ENCODE results near the gene TEAD1. TPM values are rescaled to one million over a fixed set of nuclear protein-coding genes. Genes with fewer than 3 reads are reported as not detected.

Gene TEAD1
- total and polyA plus RNA-seq, 2 experiments from 2014 or later: 24.5 to 103 TPM

DNA sequence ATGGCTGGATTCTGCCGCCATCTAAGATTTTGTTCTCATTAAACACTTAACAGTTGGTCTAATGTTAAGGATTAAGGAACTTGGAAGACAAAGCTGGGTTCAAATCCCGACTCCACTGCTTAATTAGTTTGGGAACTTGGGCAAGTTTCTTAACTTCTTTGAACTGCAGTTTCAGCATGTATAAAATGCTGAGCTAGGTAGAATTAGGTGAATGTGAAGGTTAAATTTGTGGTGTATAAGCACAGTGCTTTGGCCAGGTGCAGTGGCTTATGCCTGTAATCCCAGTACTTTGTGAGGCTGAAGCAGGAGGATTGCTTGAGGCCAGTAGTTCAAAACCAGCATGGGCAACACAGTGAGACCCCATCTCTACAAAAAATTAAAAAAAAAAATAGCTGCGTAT is 174.2 kb downstream of the TEAD1 start:
- H3K27me3 ChIP-seq (ENCODE audit: insufficient read depth): no peaks in the 10 kb centered on the region
- H3K4me1 ChIP-seq (ENCODE audit: insufficient read depth): peaks cover 36% of the 10 kb centered on the region
- peaks cover 92% of the 10 kb centered on the region for H3K79me2 ChIP-seq (replicated peaks; ENCODE audit: insufficient read depth)
- H3K4me3 ChIP-seq: no peak overlapping the region
- H3K9me2 ChIP-seq (ENCODE audit: insufficient read depth): no peaks in the 10 kb centered on the region
- Mint-ChIP-seq H3K9me3 (no peaks in the 10 kb centered on the region), H3K4me1 (peaks cover 40% of the 10 kb centered on the region), H3K27ac (no peak overlapping the region), H3K4me3 (no peak overlapping the region), H3K36me3 (ENCODE audit: low read depth) (peaks cover 5% of the 10 kb centered on the region), H3K27me3 (ENCODE audit: insufficient read depth, low read depth, poor library complexity) (peaks cover 8% of the 10 kb centered on the region)
- TF ChIP-seq POLR2AphosphoS5 (IDR thresholded peaks at IDR 0.05; ENCODE audit: low read depth): no peak
- TF ChIP-seq ZNF331 (CRISPR knock-in tag; IDR thresholded peaks at IDR 0.05; ENCODE audit: low read depth): no peak
- no peak for TF ChIP-seq EZH2phosphoT487 (IDR thresholded peaks at IDR 0.05; ENCODE audit: unreplicated experiment)
- TF ChIP-seq, protein P1, sequence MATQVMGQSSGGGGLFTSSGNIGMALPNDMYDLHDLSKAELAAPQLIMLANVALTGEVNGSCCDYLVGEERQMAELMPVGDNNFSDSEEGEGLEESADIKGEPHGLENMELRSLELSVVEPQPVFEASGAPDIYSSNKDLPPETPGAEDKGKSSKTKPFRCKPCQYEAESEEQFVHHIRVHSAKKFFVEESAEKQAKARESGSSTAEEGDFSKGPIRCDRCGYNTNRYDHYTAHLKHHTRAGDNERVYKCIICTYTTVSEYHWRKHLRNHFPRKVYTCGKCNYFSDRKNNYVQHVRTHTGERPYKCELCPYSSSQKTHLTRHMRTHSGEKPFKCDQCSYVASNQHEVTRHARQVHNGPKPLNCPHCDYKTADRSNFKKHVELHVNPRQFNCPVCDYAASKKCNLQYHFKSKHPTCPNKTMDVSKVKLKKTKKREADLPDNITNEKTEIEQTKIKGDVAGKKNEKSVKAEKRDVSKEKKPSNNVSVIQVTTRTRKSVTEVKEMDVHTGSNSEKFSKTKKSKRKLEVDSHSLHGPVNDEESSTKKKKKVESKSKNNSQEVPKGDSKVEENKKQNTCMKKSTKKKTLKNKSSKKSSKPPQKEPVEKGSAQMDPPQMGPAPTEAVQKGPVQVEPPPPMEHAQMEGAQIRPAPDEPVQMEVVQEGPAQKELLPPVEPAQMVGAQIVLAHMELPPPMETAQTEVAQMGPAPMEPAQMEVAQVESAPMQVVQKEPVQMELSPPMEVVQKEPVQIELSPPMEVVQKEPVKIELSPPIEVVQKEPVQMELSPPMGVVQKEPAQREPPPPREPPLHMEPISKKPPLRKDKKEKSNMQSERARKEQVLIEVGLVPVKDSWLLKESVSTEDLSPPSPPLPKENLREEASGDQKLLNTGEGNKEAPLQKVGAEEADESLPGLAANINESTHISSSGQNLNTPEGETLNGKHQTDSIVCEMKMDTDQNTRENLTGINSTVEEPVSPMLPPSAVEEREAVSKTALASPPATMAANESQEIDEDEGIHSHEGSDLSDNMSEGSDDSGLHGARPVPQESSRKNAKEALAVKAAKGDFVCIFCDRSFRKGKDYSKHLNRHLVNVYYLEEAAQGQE (IDR thresholded peaks at IDR 0.05; ENCODE audit: unreplicated experiment): no peak
- TF ChIP-seq, protein P2, sequence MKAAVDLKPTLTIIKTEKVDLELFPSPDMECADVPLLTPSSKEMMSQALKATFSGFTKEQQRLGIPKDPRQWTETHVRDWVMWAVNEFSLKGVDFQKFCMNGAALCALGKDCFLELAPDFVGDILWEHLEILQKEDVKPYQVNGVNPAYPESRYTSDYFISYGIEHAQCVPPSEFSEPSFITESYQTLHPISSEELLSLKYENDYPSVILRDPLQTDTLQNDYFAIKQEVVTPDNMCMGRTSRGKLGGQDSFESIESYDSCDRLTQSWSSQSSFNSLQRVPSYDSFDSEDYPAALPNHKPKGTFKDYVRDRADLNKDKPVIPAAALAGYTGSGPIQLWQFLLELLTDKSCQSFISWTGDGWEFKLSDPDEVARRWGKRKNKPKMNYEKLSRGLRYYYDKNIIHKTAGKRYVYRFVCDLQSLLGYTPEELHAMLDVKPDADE (IDR thresholded peaks at IDR 0.05): no peak
- TF ChIP-seq, protein P3, sequence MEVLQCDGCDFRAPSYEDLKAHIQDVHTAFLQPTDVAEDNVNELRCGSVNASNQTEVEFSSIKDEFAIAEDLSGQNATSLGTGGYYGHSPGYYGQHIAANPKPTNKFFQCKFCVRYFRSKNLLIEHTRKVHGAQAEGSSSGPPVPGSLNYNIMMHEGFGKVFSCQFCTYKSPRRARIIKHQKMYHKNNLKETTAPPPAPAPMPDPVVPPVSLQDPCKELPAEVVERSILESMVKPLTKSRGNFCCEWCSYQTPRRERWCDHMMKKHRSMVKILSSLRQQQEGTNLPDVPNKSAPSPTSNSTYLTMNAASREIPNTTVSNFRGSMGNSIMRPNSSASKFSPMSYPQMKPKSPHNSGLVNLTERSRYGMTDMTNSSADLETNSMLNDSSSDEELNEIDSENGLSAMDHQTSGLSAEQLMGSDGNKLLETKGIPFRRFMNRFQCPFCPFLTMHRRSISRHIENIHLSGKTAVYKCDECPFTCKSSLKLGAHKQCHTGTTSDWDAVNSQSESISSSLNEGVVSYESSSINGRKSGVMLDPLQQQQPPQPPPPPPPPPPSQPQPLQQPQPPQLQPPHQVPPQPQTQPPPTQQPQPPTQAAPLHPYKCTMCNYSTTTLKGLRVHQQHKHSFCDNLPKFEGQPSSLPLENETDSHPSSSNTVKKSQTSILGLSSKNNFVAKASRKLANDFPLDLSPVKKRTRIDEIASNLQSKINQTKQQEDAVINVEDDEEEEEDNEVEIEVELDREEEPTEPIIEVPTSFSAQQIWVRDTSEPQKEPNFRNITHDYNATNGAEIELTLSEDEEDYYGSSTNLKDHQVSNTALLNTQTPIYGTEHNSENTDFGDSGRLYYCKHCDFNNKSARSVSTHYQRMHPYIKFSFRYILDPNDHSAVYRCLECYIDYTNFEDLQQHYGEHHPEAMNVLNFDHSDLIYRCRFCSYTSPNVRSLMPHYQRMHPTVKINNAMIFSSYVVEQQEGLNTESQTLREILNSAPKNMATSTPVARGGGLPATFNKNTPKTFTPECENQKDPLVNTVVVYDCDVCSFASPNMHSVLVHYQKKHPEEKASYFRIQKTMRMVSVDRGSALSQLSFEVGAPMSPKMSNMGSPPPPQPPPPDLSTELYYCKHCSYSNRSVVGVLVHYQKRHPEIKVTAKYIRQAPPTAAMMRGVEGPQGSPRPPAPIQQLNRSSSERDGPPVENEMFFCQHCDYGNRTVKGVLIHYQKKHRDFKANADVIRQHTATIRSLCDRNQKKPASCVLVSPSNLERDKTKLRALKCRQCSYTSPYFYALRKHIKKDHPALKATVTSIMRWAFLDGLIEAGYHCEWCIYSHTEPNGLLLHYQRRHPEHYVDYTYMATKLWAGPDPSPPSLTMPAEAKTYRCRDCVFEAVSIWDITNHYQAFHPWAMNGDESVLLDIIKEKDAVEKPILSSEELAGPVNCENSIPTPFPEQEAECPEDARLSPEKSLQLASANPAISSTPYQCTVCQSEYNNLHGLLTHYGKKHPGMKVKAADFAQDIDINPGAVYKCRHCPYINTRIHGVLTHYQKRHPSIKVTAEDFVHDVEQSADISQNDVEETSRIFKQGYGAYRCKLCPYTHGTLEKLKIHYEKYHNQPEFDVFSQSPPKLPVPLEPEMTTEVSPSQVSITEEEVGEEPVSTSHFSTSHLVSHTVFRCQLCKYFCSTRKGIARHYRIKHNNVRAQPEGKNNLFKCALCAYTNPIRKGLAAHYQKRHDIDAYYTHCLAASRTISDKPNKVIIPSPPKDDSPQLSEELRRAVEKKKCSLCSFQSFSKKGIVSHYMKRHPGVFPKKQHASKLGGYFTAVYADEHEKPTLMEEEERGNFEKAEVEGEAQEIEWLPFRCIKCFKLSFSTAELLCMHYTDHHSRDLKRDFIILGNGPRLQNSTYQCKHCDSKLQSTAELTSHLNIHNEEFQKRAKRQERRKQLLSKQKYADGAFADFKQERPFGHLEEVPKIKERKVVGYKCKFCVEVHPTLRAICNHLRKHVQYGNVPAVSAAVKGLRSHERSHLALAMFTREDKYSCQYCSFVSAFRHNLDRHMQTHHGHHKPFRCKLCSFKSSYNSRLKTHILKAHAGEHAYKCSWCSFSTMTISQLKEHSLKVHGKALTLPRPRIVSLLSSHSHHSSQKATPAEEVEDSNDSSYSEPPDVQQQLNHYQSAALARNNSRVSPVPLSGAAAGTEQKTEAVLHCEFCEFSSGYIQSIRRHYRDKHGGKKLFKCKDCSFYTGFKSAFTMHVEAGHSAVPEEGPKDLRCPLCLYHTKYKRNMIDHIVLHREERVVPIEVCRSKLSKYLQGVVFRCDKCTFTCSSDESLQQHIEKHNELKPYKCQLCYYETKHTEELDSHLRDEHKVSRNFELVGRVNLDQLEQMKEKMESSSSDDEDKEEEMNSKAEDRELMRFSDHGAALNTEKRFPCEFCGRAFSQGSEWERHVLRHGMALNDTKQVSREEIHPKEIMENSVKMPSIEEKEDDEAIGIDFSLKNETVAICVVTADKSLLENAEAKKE (CRISPR knock-in tag; IDR thresholded peaks at IDR 0.05): no peak
- TF ChIP-seq JUNB (IDR thresholded peaks at IDR 0.05; ENCODE audit: unreplicated experiment): no peak
- no peak for TF ChIP-seq ZNF114 (CRISPR knock-in tag; IDR thresholded peaks at IDR 0.05)
- no peak for TF ChIP-seq EZH2 (IDR thresholded peaks at IDR 0.05; ENCODE audit: low read depth, unreplicated experiment)
- TF ChIP-seq, protein P4, sequence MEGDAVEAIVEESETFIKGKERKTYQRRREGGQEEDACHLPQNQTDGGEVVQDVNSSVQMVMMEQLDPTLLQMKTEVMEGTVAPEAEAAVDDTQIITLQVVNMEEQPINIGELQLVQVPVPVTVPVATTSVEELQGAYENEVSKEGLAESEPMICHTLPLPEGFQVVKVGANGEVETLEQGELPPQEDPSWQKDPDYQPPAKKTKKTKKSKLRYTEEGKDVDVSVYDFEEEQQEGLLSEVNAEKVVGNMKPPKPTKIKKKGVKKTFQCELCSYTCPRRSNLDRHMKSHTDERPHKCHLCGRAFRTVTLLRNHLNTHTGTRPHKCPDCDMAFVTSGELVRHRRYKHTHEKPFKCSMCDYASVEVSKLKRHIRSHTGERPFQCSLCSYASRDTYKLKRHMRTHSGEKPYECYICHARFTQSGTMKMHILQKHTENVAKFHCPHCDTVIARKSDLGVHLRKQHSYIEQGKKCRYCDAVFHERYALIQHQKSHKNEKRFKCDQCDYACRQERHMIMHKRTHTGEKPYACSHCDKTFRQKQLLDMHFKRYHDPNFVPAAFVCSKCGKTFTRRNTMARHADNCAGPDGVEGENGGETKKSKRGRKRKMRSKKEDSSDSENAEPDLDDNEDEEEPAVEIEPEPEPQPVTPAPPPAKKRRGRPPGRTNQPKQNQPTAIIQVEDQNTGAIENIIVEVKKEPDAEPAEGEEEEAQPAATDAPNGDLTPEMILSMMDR (conservative IDR thresholded peaks at IDR 0.05; ENCODE audit: low read depth in 2 of 2): no peak
- TF ChIP-seq NANOG (IDR thresholded peaks at IDR 0.05; ENCODE audit: borderline replicate concordance): no peak
- TF ChIP-seq CREB1 (CRISPR knock-in tag; IDR thresholded peaks at IDR 0.05; ENCODE audit: low read depth): no peak
- no peak for ATAC-seq
- no peak overlapping the region for H3K4me2 ChIP-seq
- DNase-seq (ENCODE audit: low spot score): no peak
- peaks cover 2% of the 10 kb centered on the region; the same call in 1 of the 2 replicates for H4K20me1 ChIP-seq (replicated peaks; ENCODE audit: insufficient read depth)
- no peak overlapping the region for H2AFZ ChIP-seq
- H3K36me3 ChIP-seq (ENCODE audit: insufficient read depth): no peaks in the 10 kb centered on the region
- H3K27ac ChIP-seq (ENCODE audit: low read depth): no peak overlapping the region
- no peaks in the 10 kb centered on the region for H3F3A ChIP-seq (replicated peaks; ENCODE audit: low read depth)
